HepG2 (cell line): ENCODE results near the gene RAPGEF5. TPM values are rescaled to one million over a fixed set of nuclear protein-coding genes. Genes with fewer than 3 reads are reported as not detected.

Experiments
- JUNB ChIP-seq: sonication (generic); formaldehyde crosslinking; IDR thresholded peaks from 2 replicates; pipeline ENCODE4 v1.8.0; 2022; ENCODE audit warnings: missing genetic modification reagents, mild to moderate bottlenecking, borderline replicate concordance
- PAWR ChIP-seq: sonication (generic); formaldehyde crosslinking; IDR thresholded peaks from 2 replicates; pipeline ENCODE4 v1.4.0; 2020; ENCODE audit warnings: missing genetic modification reagents, mild to moderate bottlenecking, borderline replicate concordance
- SCMH1 ChIP-seq: sonication (generic); formaldehyde crosslinking; IDR thresholded peaks from 2 replicates; pipeline ENCODE4 v1.9.0; 2021; ENCODE audit warnings: missing genetic modification reagents, mild to moderate bottlenecking, borderline replicate concordance
- ZNF205 ChIP-seq: IDR thresholded peaks from 2 replicates; pipeline ENCODE4 v1.6.1; 2018; ENCODE audit warnings: missing biosample characterization, missing genetic modification reagents
- ZNF33B ChIP-seq: sonication (generic); formaldehyde crosslinking; IDR thresholded peaks from 2 replicates; pipeline ENCODE4 v1.5.1; 2020; ENCODE audit warnings: mild to moderate bottlenecking, missing genetic modification reagents
- ZNF563 ChIP-seq: sonication (generic); formaldehyde crosslinking; IDR thresholded peaks from 2 replicates; pipeline ENCODE4 v1.8.0; 2022; ENCODE audit warnings: mild to moderate bottlenecking, moderate library complexity, missing genetic modification reagents
- ZNF569 ChIP-seq: sonication (generic); formaldehyde crosslinking; IDR thresholded peaks from 2 replicates; pipeline ENCODE4 v1.5.0; 2020; ENCODE audit warnings: mild to moderate bottlenecking, missing genetic modification reagents, moderate library complexity, borderline replicate concordance
- ZNF577 ChIP-seq: sonication (generic); formaldehyde crosslinking; IDR thresholded peaks from 2 replicates; pipeline ENCODE4 v1.4.0; 2020; ENCODE audit warnings: mild to moderate bottlenecking, low read depth, missing genetic modification reagents, borderline replicate concordance
- ZNF670 ChIP-seq: sonication (generic); formaldehyde crosslinking; IDR thresholded peaks from 2 replicates; pipeline ENCODE4 v1.8.0; 2022; ENCODE audit warnings: mild to moderate bottlenecking, missing genetic modification reagents, borderline replicate concordance
- ZNF713 ChIP-seq: sonication (generic); formaldehyde crosslinking; IDR thresholded peaks from 2 replicates; pipeline ENCODE4 v1.4.0; 2020; ENCODE audit warnings: mild to moderate bottlenecking, missing genetic modification reagents
- polyA plus RNA-seq, 8 experiments: library from polyadenylated mRNA; depleted of rRNA in 3 of 8; stranded (reverse) in 7 of 8; unstranded in 1 of 8; fragments of >200 nt; fragmentation: Illumina TruSeq in 4 of 8; extraction: Trizol in 4 of 8; gene quantifications; 2 replicates each; pipeline versions ENCODE4 v1.2.1 to v1.2.3, GENCODE V29; 2011 to 2016; ENCODE audit warnings: low read depth in 4 of 8, missing spikeins in 1 of 8, mixed read lengths in 1 of 8; ENCODE audit not compliant: insufficient read depth in 1 of 8
- total RNA-seq, 5 experiments: library from RNA; depleted of rRNA; stranded (reverse); fragments of >200 nt; fragmentation: Illumina TruSeq; extraction: Trizol; gene quantifications; 2 replicates each; pipeline ENCODE4 v1.2.3, GENCODE V29; 2016; ENCODE audit warnings: low read depth in 1 of 5
- TF ChIP-seq, protein P1 (sequence below): sonication (generic); formaldehyde crosslinking; IDR thresholded peaks from 2 replicates; pipeline ENCODE4 v1.8.0; 2022; ENCODE audit warnings: mild to moderate bottlenecking, missing genetic modification reagents; ENCODE audit not compliant: insufficient replicate concordance
- TF ChIP-seq, protein P2 (sequence below): sonication (generic); formaldehyde crosslinking; IDR thresholded peaks from 2 replicates; pipeline ENCODE4 v1.4.0; 2020; ENCODE audit warnings: missing genetic modification reagents; ENCODE audit errors: not compliant biosample characterization
- TF ChIP-seq, protein P3 (sequence below): sonication (generic); formaldehyde crosslinking; conservative IDR thresholded peaks from 2 replicates; pipeline ENCODE4 v1.8.0; 2022; ENCODE audit warnings: mild to moderate bottlenecking, moderate library complexity, missing genetic modification reagents
- TF ChIP-seq, protein P4 (sequence below): sonication (generic); formaldehyde crosslinking; conservative IDR thresholded peaks from 2 replicates; pipeline ENCODE4 v1.5.0; 2020; ENCODE audit warnings: missing genetic modification reagents
- TF ChIP-seq, protein P5 (sequence below), 2 experiments: sonication (generic) in 1 of 2; formaldehyde crosslinking in 1 of 2; IDR thresholded peaks; 2 replicates each; pipeline versions ENCODE4 v1.4.0 to v1.6.1; 2016 to 2020; ENCODE audit warnings: borderline replicate concordance in 1 of 2, low read depth in 1 of 2, mild to moderate bottlenecking in 1 of 2, missing genetic modification reagents in 1 of 2
- TF ChIP-seq, protein P6 (sequence below): sonication (generic); formaldehyde crosslinking; IDR thresholded peaks from 2 replicates; pipeline ENCODE4 v1.5.0; 2020; ENCODE audit warnings: missing genetic modification reagents

RAPGEF5 gene
- total and polyA plus RNA-seq, 2 of the 13 experiments (the other 11 are each of a cell fraction or from before 2014, with no cell fraction given): 17.1 to 23.4 TPM

DNA sequence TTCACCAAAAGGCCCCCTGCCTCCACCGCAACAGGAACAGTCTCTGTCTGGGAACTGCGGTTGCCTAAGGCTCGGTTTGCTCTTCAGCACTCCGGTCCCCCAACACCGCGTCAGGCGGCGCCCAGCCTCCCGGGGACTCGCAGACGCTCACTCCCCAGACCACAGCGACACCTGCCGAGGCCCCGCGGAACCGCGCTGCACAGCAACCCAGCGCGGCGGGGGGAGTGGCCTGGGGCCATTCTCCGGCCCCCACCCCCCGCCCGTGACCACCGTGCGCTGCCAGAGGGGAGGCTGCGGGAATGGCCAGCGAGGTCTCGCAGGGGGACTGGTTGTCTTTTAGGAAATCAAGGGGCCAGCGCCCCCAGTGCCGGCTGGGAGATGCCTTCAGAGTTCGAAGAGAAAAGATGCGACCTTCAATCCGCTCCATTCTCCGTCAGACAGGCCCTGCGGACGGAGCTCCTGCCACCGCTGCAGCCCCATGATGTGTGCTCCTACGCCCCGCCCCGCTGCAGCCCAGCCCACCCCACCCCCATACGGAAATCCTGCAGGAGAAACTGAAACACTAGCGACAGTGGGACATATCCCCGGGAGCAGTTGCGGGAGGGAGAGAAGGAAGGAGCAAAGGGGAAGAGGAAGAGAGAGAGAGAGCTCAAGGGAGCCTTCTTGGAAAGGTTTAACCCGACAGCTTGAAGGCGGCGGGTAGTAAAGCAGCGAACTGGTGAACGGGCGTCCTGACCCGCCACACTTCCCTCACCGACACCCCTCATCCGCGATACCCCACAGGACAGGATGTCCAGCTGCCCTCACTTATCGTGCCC, 273.9 kb downstream of the RAPGEF5 start (continued):
- no peak for TF ChIP-seq ZNF33B (CRISPR knock-in tag)
- no peak for TF ChIP-seq ZNF569 (CRISPR knock-in tag)
- TF ChIP-seq, protein P1, sequence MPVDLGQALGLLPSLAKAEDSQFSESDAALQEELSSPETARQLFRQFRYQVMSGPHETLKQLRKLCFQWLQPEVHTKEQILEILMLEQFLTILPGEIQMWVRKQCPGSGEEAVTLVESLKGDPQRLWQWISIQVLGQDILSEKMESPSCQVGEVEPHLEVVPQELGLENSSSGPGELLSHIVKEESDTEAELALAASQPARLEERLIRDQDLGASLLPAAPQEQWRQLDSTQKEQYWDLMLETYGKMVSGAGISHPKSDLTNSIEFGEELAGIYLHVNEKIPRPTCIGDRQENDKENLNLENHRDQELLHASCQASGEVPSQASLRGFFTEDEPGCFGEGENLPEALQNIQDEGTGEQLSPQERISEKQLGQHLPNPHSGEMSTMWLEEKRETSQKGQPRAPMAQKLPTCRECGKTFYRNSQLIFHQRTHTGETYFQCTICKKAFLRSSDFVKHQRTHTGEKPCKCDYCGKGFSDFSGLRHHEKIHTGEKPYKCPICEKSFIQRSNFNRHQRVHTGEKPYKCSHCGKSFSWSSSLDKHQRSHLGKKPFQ (CRISPR knock-in tag): no peak
- TF ChIP-seq, protein P2, sequence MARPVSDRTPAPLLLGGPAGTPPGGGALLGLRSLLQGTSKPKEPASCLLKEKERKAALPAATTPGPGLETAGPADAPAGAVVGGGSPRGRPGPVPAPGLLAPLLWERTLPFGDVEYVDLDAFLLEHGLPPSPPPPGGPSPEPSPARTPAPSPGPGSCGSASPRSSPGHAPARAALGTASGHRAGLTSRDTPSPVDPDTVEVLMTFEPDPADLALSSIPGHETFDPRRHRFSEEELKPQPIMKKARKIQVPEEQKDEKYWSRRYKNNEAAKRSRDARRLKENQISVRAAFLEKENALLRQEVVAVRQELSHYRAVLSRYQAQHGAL (CRISPR knock-in tag): no peak
- TF ChIP-seq, protein P3, sequence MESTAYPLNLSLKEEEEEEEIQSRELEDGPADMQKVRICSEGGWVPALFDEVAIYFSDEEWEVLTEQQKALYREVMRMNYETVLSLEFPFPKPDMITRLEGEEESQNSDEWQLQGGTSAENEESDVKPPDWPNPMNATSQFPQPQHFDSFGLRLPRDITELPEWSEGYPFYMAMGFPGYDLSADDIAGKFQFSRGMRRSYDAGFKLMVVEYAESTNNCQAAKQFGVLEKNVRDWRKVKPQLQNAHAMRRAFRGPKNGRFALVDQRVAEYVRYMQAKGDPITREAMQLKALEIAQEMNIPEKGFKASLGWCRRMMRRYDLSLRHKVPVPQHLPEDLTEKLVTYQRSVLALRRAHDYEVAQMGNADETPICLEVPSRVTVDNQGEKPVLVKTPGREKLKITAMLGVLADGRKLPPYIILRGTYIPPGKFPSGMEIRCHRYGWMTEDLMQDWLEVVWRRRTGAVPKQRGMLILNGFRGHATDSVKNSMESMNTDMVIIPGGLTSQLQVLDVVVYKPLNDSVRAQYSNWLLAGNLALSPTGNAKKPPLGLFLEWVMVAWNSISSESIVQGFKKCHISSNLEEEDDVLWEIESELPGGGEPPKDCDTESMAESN (CRISPR knock-in tag): no peak
- no peak for TF ChIP-seq ZNF713
- no peak for TF ChIP-seq JUNB
- TF ChIP-seq PAWR: no peak
- TF ChIP-seq, protein P4, sequence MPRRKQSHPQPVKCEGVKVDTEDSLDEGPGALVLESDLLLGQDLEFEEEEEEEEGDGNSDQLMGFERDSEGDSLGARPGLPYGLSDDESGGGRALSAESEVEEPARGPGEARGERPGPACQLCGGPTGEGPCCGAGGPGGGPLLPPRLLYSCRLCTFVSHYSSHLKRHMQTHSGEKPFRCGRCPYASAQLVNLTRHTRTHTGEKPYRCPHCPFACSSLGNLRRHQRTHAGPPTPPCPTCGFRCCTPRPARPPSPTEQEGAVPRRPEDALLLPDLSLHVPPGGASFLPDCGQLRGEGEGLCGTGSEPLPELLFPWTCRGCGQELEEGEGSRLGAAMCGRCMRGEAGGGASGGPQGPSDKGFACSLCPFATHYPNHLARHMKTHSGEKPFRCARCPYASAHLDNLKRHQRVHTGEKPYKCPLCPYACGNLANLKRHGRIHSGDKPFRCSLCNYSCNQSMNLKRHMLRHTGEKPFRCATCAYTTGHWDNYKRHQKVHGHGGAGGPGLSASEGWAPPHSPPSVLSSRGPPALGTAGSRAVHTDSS (CRISPR knock-in tag): no peak
- peak; percentile 71; the same call in 1 of the 2 replicates for TF ChIP-seq ZNF205 (CRISPR knock-in tag)
- no peak for TF ChIP-seq ZNF577 (CRISPR knock-in tag)
- no peak for TF ChIP-seq SCMH1 (CRISPR knock-in tag)
- TF ChIP-seq ZNF670 (CRISPR knock-in tag): no peak
- TF ChIP-seq, protein P5, sequence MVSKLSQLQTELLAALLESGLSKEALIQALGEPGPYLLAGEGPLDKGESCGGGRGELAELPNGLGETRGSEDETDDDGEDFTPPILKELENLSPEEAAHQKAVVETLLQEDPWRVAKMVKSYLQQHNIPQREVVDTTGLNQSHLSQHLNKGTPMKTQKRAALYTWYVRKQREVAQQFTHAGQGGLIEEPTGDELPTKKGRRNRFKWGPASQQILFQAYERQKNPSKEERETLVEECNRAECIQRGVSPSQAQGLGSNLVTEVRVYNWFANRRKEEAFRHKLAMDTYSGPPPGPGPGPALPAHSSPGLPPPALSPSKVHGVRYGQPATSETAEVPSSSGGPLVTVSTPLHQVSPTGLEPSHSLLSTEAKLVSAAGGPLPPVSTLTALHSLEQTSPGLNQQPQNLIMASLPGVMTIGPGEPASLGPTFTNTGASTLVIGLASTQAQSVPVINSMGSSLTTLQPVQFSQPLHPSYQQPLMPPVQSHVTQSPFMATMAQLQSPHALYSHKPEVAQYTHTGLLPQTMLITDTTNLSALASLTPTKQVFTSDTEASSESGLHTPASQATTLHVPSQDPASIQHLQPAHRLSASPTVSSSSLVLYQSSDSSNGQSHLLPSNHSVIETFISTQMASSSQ (IDR thresholded peaks at IDR 0.05; ENCODE audit: low read depth): no peak
- TF ChIP-seq, protein P5 (CRISPR knock-in tag; IDR thresholded peaks at IDR 0.05; ENCODE audit: borderline replicate concordance): no peak
- TF ChIP-seq ZNF563 (CRISPR knock-in tag): no peak
- TF ChIP-seq, protein P6, sequence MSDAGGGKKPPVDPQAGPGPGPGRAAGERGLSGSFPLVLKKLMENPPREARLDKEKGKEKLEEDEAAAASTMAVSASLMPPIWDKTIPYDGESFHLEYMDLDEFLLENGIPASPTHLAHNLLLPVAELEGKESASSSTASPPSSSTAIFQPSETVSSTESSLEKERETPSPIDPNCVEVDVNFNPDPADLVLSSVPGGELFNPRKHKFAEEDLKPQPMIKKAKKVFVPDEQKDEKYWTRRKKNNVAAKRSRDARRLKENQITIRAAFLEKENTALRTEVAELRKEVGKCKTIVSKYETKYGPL (CRISPR knock-in tag): no peak
